Activated CD8-positive, alpha-beta T cell treated with anti-CD3 and anti-CD28 coated beads, Interleukin-2, amount 10 ng/mL, durations not matched to agents 7 days and 5 days (primary cell): ENCODE measurements around the gene BAZ2A. TPM values are rescaled to one million over a fixed set of nuclear protein-coding genes. Genes with fewer than 3 reads are reported as not detected.
"Not testable (repeated sequence)": the region's sequence is repeated elsewhere in the genome, so short reads cannot be mapped to it uniquely, and the experiment has no call there.

Experiments used
- ATAC-seq: fragments of 150-1000 bp; cut with Tn5 transposase; one replicate; pipeline ENCODE4 v1.10.0; 2021; ENCODE audit warnings: moderate library complexity
- CTCF ChIA-PET: fragments of 350-600 bp; sonication (Branson Sonifier 250); formaldehyde crosslinking; loops from one replicate; lab custom pipeline; 2021; ENCODE audit warnings: antibody characterized with exemption; lab: Charles Lee
- POLR2A ChIA-PET: fragments of 350-600 bp; sonication (Branson Sonifier 250); formaldehyde crosslinking; loops from one replicate; lab custom pipeline; 2021; ENCODE audit warnings: antibody characterized with exemption; lab: Charles Lee
- DNase-seq: peaks from one replicate; pipeline ENCODE4 v3.0.0-alpha.2; 2020
- H3K27ac Mint-ChIP-seq: one replicate; pipeline ENCODE4 v1.8.0; 2021; ENCODE audit warnings: mild to moderate bottlenecking, mixed read lengths
- H3K27me3 Mint-ChIP-seq: one replicate; pipeline ENCODE4 v1.8.0; 2021; ENCODE audit warnings: low read depth, mixed read lengths
- H3K36me3 Mint-ChIP-seq: one replicate; pipeline ENCODE4 v1.8.0; 2021; ENCODE audit warnings: low read depth, mixed read lengths
- H3K4me1 Mint-ChIP-seq: one replicate; pipeline ENCODE4 v1.8.0; 2021; ENCODE audit warnings: low read depth, mixed read lengths
- H3K4me3 Mint-ChIP-seq: one replicate; pipeline ENCODE4 v1.8.0; 2021; ENCODE audit warnings: mild to moderate bottlenecking, mixed read lengths
- H3K9me3 Mint-ChIP-seq: one replicate; pipeline ENCODE4 v1.8.0; 2022; ENCODE audit warnings: mixed read lengths; ENCODE audit not compliant: insufficient read depth
- total RNA-seq, 2 experiments: library from RNA; stranded (reverse); gene quantifications; one replicate each; pipeline ENCODE4 v1.2.3, GENCODE V29; 2021

Gene BAZ2A
- total RNA-seq, 2 experiments from 2014 or later = 92.2 to 96.0 TPM

GRCh38 chr12:56657416-56658379 is 27.6 kb upstream of the BAZ2A start:
- Mint-ChIP-seq H3K27me3 (no peaks in the 10 kb centered on the region), H3K4me1 (peaks cover 2% of the 10 kb centered on the region), H3K36me3 (peaks cover 25% of the 10 kb centered on the region), H3K27ac (no peak overlapping the region), H3K9me3 (peaks cover 10% of the 10 kb centered on the region), H3K4me3 (no peak overlapping the region)
- ChIA-PET CTCF (interaction anchor here (1.9 to 2.3 kb wide), 2 partner anchors 16 to 21 kb away, joined by 6 to 9 read pairs; no protein-coding TSS in a partner anchor), POLR2A (interaction anchor here (1.6 kb wide), 1 partner anchor 11 kb away, joined by 4 read pairs; no protein-coding TSS in a partner anchor)
- ATAC-seq (peak; percentile 27), DNase-seq (no peak)

GRCh38 chr12:56653781-56654180 is 23.7 kb upstream of the BAZ2A start:
- not testable (repeated sequence) for ATAC-seq, DNase-seq, H3K27me3 Mint-ChIP-seq, H3K27ac Mint-ChIP-seq, H3K4me1 Mint-ChIP-seq, H3K4me3 Mint-ChIP-seq
- H3K36me3 Mint-ChIP-seq = peaks cover 22% of the 10 kb centered on the region
- ChIA-PET POLR2A (interaction anchor here (0.6 kb wide), 1 partner anchor 320 kb away, joined by 4 read pairs; the partner anchor contains the start of gene PAN2), CTCF (interaction anchor here (1.7 kb wide), 1 partner anchor 17 kb away, joined by 6 read pairs; no protein-coding TSS in a partner anchor)
- H3K9me3 Mint-ChIP-seq = peaks cover 10% of the 10 kb centered on the region

- H3K27me3 Mint-ChIP-seq, POLR2A ChIA-PET, DNase-seq, H3K4me3 Mint-ChIP-seq, ATAC-seq, H3K9me3 Mint-ChIP-seq: not testable (repeated sequence)
- H3K4me1 Mint-ChIP-seq = peaks cover 25% of the 10 kb centered on the region
- H3K27ac Mint-ChIP-seq = peak overlapping the region; percentile 57
- peaks cover 35% of the 10 kb centered on the region for H3K36me3 Mint-ChIP-seq
- CTCF ChIA-PET = interaction anchor here (0.9 to 1.1 kb wide), 2 partner anchors 11 to 102 kb away, joined by 3 read pairs; no protein-coding TSS in a partner anchor
Observed at GRCh38 chr12:56648023-56648422, 17.9 kb upstream of the BAZ2A start.

- CTCF ChIA-PET = interaction anchor here (1.2 to 2.8 kb wide), 4 partner anchors 11 to 813 kb away, joined by 3 to 50 read pairs (median 4); no protein-coding TSS in a partner anchor
- DNase-seq = peak; percentile 97
- Mint-ChIP-seq H3K9me3 (no peaks in the 10 kb centered on the region), H3K4me3 (peak within 1 kb of the TSS; percentile 98), H3K36me3 (peaks cover 43% of the 10 kb centered on the region), H3K27me3 (no peaks in the 10 kb centered on the region), H3K27ac (peak within 1 kb of the TSS; percentile 99), H3K4me1 (peaks cover 36% of the 10 kb centered on the region)
- ATAC-seq = peak; percentile 99
- POLR2A ChIA-PET = interaction anchor here (0.7 to 2.6 kb wide), 11 partner anchors 9 to 166 kb away, joined by 3 to 49 read pairs (median 5); partner anchors contain the start of genes BAZ2A, NACA and PTGES3
Observed at GRCh38 chr12:56645717-56646446, 15.8 kb upstream of the BAZ2A start, which contains the start of gene ATP5F1B. Gene ATP5F1B, minus strand, starts transcription at chr12:56645984. Its CDS starts 21 bp downstream, at chr12:56645963.

GRCh38 chr12:56645201-56645716 is 15.1 kb upstream of the BAZ2A start:
- Mint-ChIP-seq H3K4me3 (peak overlapping the region; percentile 98), H3K36me3 (peaks cover 47% of the 10 kb centered on the region), H3K9me3 (no peaks in the 10 kb centered on the region), H3K27ac (peak overlapping the region; percentile 99), H3K4me1 (peaks cover 38% of the 10 kb centered on the region), H3K27me3 (no peaks in the 10 kb centered on the region)
- POLR2A ChIA-PET = interaction anchor here (0.7 to 2.6 kb wide), 9 partner anchors 10 to 165 kb away, joined by 3 to 49 read pairs (median 6); partner anchors contain the start of genes BAZ2A, NACA and PTGES3
- ATAC-seq = no peak
- DNase-seq = peak; percentile 32
- CTCF ChIA-PET = interaction anchor here (1.3 to 2.8 kb wide), 2 partner anchors 10 to 26 kb away, joined by 3 to 50 read pairs; no protein-coding TSS in a partner anchor

- DNase-seq = no peak
- ATAC-seq = no peak
- H3K27me3 Mint-ChIP-seq = no peaks in the 10 kb centered on the region
- ChIA-PET CTCF (interaction anchor here (1.3 to 2.8 kb wide), 2 partner anchors 9 to 26 kb away, joined by 3 to 50 read pairs; no protein-coding TSS in a partner anchor), POLR2A (interaction anchor here (1.6 to 2.6 kb wide), 5 partner anchors 9 to 44 kb away, joined by 6 to 49 read pairs (median 16); partner anchors contain the start of genes BAZ2A and PTGES3)
- peaks cover 42% of the 10 kb centered on the region for H3K4me1 Mint-ChIP-seq
- H3K27ac Mint-ChIP-seq = peak overlapping the region; percentile 99
- H3K4me3 Mint-ChIP-seq = peak overlapping the region; percentile 98
- H3K36me3 Mint-ChIP-seq = peaks cover 53% of the 10 kb centered on the region
- no peaks in the 10 kb centered on the region for H3K9me3 Mint-ChIP-seq
Observed at GRCh38 chr12:56644654-56645053, 14.5 kb upstream of the BAZ2A start.

GRCh38 chr12:56641219-56641618 is 11.1 kb upstream of the BAZ2A start:
- Mint-ChIP-seq H3K27ac (no peak overlapping the region), H3K9me3 (no peaks in the 10 kb centered on the region), H3K4me1 (peaks cover 62% of the 10 kb centered on the region), H3K36me3 (peaks cover 78% of the 10 kb centered on the region), H3K4me3 (no peak overlapping the region), H3K27me3 (no peaks in the 10 kb centered on the region)
- CTCF ChIA-PET = no interaction called here
- no peak for ATAC-seq
- no peak for DNase-seq
- POLR2A ChIA-PET = interaction anchor here (1.1 kb wide), 1 partner anchor 84 kb away, joined by 3 read pairs; no protein-coding TSS in a partner anchor

GRCh38 chr12:56637621-56638020 is 7.5 kb upstream of the BAZ2A start:
- Mint-ChIP-seq H3K4me1 (peaks cover 63% of the 10 kb centered on the region), H3K27ac (peak overlapping the region; percentile 74), H3K27me3 (no peaks in the 10 kb centered on the region), H3K9me3 (no peaks in the 10 kb centered on the region), H3K36me3 (peaks cover 46% of the 10 kb centered on the region), H3K4me3 (no peak overlapping the region)
- ATAC-seq (no peak), DNase-seq (no peak)
- ChIA-PET CTCF (interaction anchor here (1.0 kb wide), 1 partner anchor 21 kb away, joined by 3 read pairs; no protein-coding TSS in a partner anchor), POLR2A (interaction anchor here (0.6 to 2.0 kb wide), 2 partner anchors 8 to 47 kb away, joined by 3 to 7 read pairs; partner anchors contain the start of gene BAZ2A)

- ATAC-seq = peak; percentile 60
- peaks cover 39% of the 10 kb centered on the region for H3K36me3 Mint-ChIP-seq
- H3K4me3 Mint-ChIP-seq = peak overlapping the region; percentile 88
- no peaks in the 10 kb centered on the region for H3K27me3 Mint-ChIP-seq
- DNase-seq = peak; percentile 95
- no peaks in the 10 kb centered on the region for H3K9me3 Mint-ChIP-seq
- peak overlapping the region; percentile 93 for H3K27ac Mint-ChIP-seq
- CTCF ChIA-PET = interaction anchor here (0.6 to 4.0 kb wide), 55 partner anchors 9 to 534 kb away, joined by 3 to 50 read pairs (median 5); partner anchors contain the start of genes ATP5F1B, ESYT1, NACA and NEMP1
- peaks cover 63% of the 10 kb centered on the region for H3K4me1 Mint-ChIP-seq
- POLR2A ChIA-PET = interaction anchor here (0.6 to 3.7 kb wide), 15 partner anchors 7 to 590 kb away, joined by 3 to 49 read pairs (median 5); partner anchors contain the start of genes ATP5F1B, BAZ2A, NACA and PTGES3
Observed at GRCh38 chr12:56636675-56637540, 6.8 kb upstream of the BAZ2A start.
